Measurements from ENCODE around the gene OGDH.

DNA sequence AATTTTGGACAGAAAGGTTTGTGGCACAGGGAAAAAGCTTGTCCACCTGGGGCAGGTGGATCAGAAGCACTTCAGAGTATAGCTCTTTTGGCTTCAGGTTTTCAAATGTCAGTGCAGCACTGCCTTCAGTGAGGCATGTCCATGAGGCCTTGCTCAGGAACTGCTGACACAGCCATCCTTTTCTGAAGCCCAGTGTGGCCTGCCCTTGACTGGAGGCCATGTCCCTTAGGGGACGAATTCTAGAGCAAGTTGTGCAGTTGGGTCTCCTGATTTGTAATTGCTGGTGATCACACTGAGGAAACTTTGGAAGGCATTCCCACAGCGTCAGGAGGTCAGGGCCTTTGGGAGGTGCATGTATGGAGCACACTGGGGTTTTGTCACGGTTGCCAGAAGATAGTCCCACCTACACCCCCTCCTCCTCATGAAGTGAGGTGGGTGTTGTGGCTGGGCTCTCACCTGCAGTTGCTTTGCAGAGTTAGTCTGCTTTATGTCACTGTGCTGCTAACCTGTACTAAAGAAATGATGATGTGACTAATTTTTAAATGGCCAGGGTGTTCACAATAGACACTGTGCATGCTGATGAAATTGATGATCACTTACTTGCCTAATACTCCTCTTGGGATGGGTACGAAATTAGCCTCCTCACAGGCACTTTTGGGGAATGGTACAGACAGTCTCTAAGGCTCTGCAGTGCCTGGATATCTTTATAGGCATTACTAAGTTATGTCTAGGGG, 41.7 kb downstream of the OGDH start:
- TF ChIP-seq, protein P1, sequence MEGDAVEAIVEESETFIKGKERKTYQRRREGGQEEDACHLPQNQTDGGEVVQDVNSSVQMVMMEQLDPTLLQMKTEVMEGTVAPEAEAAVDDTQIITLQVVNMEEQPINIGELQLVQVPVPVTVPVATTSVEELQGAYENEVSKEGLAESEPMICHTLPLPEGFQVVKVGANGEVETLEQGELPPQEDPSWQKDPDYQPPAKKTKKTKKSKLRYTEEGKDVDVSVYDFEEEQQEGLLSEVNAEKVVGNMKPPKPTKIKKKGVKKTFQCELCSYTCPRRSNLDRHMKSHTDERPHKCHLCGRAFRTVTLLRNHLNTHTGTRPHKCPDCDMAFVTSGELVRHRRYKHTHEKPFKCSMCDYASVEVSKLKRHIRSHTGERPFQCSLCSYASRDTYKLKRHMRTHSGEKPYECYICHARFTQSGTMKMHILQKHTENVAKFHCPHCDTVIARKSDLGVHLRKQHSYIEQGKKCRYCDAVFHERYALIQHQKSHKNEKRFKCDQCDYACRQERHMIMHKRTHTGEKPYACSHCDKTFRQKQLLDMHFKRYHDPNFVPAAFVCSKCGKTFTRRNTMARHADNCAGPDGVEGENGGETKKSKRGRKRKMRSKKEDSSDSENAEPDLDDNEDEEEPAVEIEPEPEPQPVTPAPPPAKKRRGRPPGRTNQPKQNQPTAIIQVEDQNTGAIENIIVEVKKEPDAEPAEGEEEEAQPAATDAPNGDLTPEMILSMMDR (conservative IDR thresholded peaks at IDR 0.05; ENCODE audit: low read depth, low read length) = no peak
- TF ChIP-seq RAD21 (IDR thresholded peaks at IDR 0.05; ENCODE audit: low read length) = no peak
- TF ChIP-seq POLR2A (IDR thresholded peaks at IDR 0.05; ENCODE audit: low read depth, low read length) = no peak
- no peak for TF ChIP-seq RFX5 (IDR thresholded peaks at IDR 0.05; ENCODE audit: low read depth, low read length)
- TF ChIP-seq, protein P2, sequence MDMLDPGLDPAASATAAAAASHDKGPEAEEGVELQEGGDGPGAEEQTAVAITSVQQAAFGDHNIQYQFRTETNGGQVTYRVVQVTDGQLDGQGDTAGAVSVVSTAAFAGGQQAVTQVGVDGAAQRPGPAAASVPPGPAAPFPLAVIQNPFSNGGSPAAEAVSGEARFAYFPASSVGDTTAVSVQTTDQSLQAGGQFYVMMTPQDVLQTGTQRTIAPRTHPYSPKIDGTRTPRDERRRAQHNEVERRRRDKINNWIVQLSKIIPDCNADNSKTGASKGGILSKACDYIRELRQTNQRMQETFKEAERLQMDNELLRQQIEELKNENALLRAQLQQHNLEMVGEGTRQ (IDR thresholded peaks at IDR 0.05; ENCODE audit: low read depth, low read length) = no peak
- no peak for TF ChIP-seq NFE2L2 (IDR thresholded peaks at IDR 0.05; ENCODE audit: low read depth, low read length)
- no peak for TF ChIP-seq BHLHE40 (IDR thresholded peaks at IDR 0.05; ENCODE audit: low read depth, low read length)

Data from IMR-90 (cell line).